ENCODE results near the gene EFNA5. TPM values are rescaled to one million over a fixed set of nuclear protein-coding genes. Genes with fewer than 3 reads are reported as not detected.

EFNA5 gene
- total RNA-seq, 1 donor from 2014 or later = 11.8 TPM

GRCh38 chr5:107565791-107566767, 104.7 kb downstream of the EFNA5 start:
- no peaks in the 10 kb centered on the region for H3K27me3 ChIP-seq
- H3K4me1 ChIP-seq = peaks cover 16% of the 10 kb centered on the region
- no peak overlapping the region for H3K4me3 ChIP-seq
- H3K27ac ChIP-seq = no peak overlapping the region
- no peak for DNase-seq (ENCODE audit: extremely low spot score in 2 of 2)
- no peak for TF ChIP-seq POLR2AphosphoS5 (IDR thresholded peaks at IDR 0.05; ENCODE audit: insufficient read depth in 1 of 2, low read depth in 1 of 2)
- no peak for TF ChIP-seq CTCF (IDR thresholded peaks at IDR 0.05)
- no peak for TF ChIP-seq POLR2A (IDR thresholded peaks at IDR 0.05)
- no peaks in the 10 kb centered on the region for H3K9me3 ChIP-seq
- H3K36me3 ChIP-seq = no peaks in the 10 kb centered on the region
- intact Hi-C loops (cut with DNase I) = no loop called here

- Histone ChIP-seq H3K27me3 (no peaks in the 10 kb centered on the region), H3K4me3 (no peak overlapping the region), H3K36me3 (no peaks in the 10 kb centered on the region), H3K27ac (no peak overlapping the region), H3K4me1 (peaks cover 11% of the 10 kb centered on the region), H3K9me3 (no peaks in the 10 kb centered on the region)
- TF ChIP-seq CTCF (IDR thresholded peaks at IDR 0.05) (no peak), POLR2AphosphoS5 (IDR thresholded peaks at IDR 0.05; ENCODE audit: insufficient read depth in 1 of 2, low read depth in 1 of 2) (no peak), POLR2A (IDR thresholded peaks at IDR 0.05) (no peak)
- no peak for DNase-seq (ENCODE audit: extremely low spot score in 2 of 2)
- intact Hi-C loops (cut with DNase I) = no loop called here
These were observed 105.8 kb downstream of the EFNA5 start for GRCh38 chr5:107564931-107565372.

GRCh38 chr5:107563959-107564544, 106.7 kb downstream of the EFNA5 start:
- Histone ChIP-seq H3K9me3 (no peaks in the 10 kb centered on the region), H3K27ac (no peak overlapping the region), H3K27me3 (no peaks in the 10 kb centered on the region), H3K4me3 (no peak overlapping the region), H3K36me3 (no peaks in the 10 kb centered on the region), H3K4me1 (peaks cover 11% of the 10 kb centered on the region)
- TF ChIP-seq POLR2AphosphoS5 (IDR thresholded peaks at IDR 0.05; ENCODE audit: insufficient read depth in 1 of 2, low read depth in 1 of 2) (no peak), POLR2A (IDR thresholded peaks at IDR 0.05) (no peak), CTCF (IDR thresholded peaks at IDR 0.05) (no peak)
- intact Hi-C loops (cut with DNase I) = no loop called here
- no peak for DNase-seq (ENCODE audit: extremely low spot score in 2 of 2)

- Histone ChIP-seq H3K27me3 (no peaks in the 10 kb centered on the region), H3K4me1 (peaks cover 10% of the 10 kb centered on the region), H3K36me3 (no peaks in the 10 kb centered on the region), H3K4me3 (no peak overlapping the region), H3K27ac (no peak overlapping the region), H3K9me3 (no peaks in the 10 kb centered on the region)
- DNase-seq (ENCODE audit: extremely low spot score in 2 of 2) = no peak
- intact Hi-C loops (cut with DNase I) = no loop called here
- no peak for TF ChIP-seq POLR2A (IDR thresholded peaks at IDR 0.05)
- TF ChIP-seq CTCF (IDR thresholded peaks at IDR 0.05) = no peak
- TF ChIP-seq POLR2AphosphoS5 (IDR thresholded peaks at IDR 0.05; ENCODE audit: insufficient read depth in 1 of 2, low read depth in 1 of 2) = no peak
These were observed 110.4 kb downstream of the EFNA5 start for GRCh38 chr5:107560377-107560776.

Data from vagina (tissue), 2 donors.